Ecto neural progenitor cell (in vitro differentiated cells): ENCODE measurements around the gene LAMA5.

ENCODE experiments used
- DNase-seq: peaks from one replicate; pipeline ENCODE4 v3.0.0-alpha.2; 2018; ENCODE audit warnings: low spot score

Gene LAMA5

DNA sequence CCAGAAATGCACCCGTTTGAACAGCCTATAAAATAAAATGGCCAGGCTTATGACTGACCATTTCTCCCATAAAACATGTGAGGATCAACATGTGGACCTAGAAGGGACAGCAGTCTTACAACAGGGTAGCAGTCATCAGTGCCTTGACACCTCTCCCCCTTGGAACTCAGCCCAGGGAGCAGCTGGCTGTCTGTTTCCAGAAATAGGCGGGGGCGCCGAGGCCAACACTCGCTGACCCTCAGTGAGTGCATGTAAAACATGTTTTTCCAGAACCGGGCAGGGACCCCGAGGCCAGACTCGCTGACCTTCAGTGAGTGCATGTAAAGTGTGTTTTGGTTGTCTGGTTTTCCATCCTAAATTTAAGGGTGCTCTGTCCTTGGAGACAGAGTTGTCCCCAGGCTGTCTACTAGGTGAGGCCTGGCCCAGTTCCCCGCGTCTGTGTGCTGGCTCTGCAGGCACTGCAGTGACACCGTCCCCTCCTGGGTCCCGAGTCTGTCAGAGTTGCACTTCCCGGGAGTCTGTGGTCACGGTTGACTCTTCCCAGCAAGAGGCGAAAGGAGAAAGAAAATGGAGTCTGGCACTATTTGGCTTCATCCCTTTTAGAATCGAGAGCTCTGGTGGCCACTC is 84.1 kb downstream of the LAMA5 start:
- DNase-seq, result no peak

DNA sequence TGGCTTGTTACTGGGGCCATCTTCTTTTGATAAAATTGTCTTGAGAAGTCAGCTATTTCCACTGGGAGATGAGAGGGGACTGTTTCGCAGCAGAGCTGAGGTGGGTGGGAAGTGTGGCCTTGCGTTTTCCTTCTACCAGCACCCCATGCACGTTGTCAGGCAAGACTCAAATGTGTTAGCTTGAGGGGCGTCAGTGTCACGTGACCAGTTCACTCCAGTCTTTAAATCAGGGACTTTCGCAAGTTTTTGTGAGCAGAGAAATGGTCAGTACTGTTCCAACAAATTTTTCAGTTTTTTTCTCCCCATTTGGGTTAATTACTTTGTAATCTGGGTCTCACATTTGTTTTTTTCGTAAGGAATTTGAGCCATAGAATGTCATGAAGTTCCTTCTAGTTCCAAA is 85.0 kb downstream of the LAMA5 start:
- DNase-seq, result no peak

DNA sequence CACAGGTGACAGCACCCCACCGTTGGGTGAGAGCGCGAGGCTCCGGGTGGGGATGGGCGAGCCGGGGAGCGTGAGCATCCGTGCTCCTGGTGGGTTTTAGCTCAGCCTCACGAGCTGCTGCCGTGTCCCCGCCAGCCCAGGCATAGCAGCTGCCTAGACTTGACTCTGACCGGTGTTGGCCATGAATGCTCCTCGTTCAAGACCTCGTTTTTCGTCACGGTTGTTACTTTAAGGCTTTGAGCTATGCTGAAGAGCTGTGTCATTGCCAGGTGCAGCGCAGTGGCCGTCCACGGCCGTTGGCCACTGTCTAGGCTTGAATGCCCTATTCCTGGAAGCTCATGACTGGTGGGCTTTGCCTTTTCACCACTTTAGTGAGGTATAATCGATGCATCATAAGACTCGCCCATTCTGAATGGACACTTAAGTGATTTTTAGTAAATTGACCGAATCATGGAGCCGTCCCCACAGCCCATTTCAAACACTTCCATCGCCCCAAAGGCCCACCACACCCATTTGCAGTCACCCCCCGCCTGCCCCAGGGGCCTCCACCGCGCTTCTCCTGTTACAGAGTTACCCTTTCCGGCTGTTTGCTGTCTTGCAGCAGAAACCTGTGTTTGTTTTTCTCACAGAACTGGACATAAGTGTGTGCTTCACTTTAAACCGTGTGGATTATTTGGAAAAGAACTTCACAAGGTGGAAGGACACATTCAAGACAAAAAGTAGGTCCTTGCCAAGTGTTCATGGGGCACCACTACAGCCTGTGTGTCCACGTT is 85.8 kb downstream of the LAMA5 start:
- DNase-seq, result no peak

DNA sequence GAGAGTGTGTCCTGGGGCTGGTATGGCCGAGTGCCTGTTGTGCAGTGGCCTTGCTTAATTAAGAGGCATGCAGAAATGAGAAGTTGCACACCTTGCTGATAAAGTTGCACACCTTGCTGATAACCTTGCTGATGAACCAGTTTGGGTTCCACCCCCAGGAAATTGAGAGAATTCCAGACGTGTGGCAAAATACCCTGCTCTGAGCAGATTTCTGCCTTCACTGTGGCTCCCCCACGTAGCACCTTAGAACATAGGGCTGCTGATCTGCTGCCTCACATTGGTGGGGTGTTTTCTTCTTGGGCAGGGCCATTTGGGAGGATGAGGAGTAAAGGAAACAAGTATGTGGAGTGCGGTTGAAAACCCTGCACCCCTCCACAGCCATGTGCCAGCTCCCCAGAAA is 86.8 kb downstream of the LAMA5 start:
- DNase-seq, result no peak

DNA sequence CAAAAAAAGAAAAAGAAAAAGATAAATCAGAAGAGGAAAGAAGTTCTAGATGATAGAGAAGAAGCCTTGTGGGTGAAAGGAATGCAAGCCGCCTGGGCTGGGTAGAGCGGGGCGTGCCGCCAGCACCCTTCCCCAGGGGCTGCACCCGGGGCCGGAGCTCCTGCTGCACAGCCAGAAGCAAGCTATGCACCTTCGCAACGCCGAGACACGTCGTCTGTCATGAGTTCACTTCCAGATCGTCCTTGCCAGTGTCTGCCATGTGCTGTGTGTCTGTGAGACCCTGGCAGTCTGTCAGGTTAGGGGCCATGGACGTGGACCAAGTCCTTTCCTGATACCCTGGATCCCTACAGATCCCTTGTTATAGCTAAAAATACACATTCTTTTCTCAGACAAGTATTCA is 89.9 kb downstream of the LAMA5 start:
- no peak for DNase-seq

DNA sequence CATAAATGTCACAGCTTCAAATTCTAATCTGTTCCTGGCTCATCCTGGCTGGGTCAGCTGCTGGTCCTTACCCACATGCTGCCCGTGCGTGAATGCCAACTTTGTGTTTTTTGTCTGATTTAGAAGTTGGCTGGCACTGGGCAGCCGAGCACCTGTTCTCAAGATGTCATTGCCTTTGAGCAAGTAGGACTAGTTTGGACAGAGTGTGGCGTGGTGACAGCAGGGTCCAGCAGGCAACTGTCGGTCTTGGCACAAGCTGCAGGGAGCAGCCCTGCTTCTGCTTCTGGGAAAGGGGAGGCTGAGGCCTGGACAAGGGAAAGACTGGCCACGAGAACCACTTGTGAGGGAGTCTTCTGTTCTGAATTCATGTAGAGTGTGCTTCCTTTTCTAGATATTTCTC is 90.7 kb downstream of the LAMA5 start:
- DNase-seq, result no peak

DNA sequence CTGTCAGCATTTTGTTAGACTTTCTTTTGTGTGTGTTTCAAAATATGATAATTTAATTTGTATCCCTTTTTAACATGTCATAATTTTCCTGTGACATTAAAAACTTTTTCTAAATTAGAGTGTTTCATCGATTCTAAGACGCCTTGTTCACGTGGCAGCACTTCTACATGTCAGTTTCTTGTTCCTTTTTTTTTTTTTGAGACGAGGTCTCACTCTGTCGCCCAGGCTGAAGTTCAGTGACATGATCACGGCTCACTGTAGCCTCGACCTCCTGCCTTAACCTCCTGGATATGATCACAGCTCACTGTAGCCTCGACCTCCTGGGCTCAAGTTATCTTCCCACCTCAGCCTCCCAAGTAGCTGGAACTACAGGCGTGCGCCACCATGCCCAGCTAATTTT is 91.9 kb downstream of the LAMA5 start:
- DNase-seq, result no peak

DNA sequence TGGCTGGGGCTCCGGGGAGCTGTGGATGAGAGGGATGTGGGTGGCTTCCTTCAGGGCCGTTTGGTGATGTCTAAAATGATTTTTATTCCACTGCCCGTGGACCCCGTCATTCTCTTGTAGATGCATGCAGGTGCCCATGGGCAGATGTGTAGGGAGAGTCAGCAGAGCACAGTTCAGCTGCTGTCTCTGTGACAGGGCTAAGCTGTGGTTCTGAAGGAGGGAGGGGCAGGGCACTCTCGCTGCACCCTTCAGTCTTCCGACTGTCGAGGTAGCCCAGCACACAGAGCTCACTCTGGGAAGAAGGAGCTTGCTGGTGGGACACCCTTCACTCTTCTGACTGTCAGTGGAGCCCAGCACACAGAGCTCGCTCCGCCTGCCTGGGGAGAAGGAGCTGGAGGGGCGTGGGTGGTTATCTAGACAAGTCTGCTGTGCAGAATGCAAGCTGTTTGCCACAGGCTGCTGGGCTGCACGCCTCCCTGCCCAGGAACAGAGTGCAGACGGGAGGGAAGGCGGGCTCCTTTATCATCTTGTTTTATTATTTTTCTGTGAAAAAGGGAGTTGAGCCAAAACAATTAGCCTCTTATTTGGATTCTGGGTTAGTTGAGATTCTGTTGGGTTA is 92.7 kb downstream of the LAMA5 start:
- DNase-seq, result no peak

DNA sequence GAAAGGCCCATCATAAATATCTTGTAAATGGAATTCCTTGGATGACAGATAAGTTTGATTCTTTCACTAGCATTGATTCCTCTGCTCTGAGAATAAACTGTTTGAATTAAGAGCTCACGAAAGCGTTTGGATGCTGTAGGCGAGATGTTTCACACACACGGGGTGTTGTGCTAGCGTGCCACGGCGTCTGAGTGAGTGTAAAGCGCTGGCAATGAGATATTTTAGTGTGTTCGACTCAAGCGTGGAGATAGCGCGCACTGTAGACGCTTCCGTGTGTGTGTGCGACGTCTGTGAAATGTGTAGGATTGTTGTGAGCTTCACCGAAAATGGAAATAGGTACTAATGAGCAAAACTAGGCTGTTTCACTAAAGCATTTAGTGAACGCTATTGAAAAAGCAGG is 93.7 kb downstream of the LAMA5 start:
- DNase-seq, result no peak

DNA sequence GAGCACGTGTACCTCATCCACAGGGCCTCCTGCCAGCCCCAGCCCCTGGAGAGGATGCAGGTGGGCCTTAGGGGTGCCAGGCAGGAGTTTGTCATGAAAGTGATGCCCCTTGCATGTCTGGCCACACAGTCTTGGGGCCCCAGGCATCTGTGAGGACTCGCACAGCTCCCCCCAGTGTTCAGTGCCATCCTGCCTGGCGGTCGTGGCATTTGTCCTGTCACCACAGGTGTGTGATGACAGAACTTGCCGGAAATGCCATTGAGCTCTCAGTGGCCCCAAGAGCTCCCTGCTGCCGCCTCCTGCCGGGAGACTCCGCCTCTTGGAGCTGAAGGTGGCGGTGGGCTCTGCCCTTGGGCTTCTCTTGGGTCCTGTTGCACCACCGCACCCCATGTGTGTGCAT is 94.9 kb downstream of the LAMA5 start:
- no peak for DNase-seq

DNA sequence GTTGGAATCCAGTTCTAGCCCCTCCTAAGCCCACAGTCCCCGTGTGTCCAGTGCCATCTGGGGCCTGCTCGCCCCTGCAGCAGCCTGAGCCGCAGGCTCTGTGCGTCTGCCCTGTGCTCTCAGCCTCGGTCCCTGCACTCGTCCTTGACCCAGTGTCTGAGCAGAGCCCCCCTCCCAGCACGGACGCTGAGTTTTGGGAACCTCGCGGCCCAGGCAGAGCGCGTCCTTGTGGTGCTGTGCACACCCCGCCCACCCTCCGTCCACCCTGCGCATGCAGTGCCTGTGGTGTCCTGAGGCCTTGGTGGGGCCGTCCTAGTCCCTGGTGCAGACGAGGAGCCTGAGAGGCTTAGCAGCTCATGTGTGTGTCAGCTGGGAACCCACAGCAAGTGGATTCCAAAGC is 97.2 kb downstream of the LAMA5 start:
- no peak for DNase-seq

DNA sequence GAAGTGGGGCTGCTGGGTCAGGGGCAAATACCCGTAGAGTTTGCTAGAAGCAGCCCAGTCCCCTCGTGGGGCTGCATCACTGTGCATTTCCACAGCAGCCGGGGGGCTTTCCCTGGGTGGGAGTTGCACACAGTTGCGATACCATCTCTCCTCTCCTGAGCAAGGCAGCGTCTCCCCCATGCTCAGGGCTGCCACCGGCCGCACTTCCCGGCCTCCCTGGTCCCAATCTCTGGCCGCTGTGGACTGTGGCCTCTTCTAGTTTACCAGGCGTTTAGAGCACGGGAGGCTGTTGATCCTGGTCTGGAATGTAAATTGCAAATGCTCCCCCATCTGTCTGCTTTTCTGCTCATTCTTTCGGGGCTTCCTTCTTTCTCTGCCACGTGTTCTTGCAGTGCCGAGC is 97.7 kb downstream of the LAMA5 start:
- no peak for DNase-seq

DNA sequence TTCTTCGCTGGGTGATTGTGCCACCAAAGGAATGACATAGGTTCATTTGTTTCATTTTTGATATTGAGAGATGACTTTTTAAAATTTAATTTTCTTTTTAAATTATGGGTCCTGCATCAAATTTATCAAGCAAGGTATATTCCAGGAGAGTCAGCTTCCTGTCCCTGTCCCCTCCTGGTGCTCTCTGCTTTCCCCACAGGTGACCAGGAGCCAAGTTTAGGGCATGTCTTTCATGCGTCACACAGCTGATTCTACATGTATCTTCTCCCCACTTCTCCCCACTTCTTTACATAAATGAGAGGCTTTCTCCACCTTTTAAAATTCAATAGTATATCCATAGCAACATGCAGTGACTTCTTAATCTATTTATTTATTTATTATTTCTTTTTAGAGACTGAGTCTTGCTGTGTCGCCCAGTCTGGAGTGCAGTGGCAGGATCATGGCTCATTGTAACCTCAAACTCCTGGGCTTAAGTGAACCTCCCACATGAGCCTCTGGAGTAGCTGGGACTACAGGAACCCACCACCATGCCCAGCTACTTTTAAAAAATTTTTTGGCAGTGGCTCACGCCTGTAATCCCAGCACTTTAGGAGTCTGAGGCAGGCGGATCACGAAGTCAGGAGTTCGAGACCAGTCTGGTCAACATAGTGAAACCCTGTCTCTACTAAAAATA is 98.7 kb downstream of the LAMA5 start:
- no peak for DNase-seq

DNA sequence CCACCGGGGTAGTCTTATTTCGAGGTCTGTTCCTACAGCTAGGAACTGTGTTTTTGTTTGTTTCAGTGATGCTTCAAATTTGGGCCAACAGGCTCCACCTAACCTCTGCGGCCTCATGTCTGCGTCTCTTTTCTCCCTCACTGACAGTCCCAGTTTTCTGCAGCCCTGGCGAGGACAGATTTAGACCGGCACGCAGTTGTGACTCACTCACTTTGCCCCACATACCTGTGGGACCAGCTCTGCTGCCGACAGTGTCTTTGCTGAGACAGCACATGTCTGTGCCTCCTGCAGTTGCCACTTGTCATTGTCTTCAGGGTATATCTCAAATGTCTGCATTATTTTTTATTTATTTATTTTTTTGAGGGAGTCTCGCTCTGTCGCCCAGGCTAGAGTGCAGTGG is 99.6 kb downstream of the LAMA5 start:
- DNase-seq, result no peak

DNA sequence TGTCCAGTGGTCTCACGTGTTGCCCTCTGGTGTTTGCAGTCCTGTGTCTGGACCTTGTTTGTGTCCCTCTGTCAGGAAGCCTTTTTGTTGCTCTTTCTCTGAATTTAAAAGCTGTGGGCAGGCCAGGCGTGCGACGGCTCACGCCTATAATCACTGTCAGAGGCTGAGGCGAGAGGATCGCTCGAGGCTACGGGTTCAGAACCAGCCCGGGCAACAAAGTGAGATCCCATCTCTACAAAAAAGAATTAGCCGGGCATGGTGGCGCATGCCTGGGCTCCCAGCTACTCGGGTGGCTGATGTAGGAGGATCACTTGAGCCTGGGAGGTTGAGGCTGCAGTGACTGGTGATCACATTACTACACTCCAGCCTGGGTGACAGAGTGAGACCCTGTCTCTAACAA is 100.3 kb downstream of the LAMA5 start:
- no peak for DNase-seq

DNA sequence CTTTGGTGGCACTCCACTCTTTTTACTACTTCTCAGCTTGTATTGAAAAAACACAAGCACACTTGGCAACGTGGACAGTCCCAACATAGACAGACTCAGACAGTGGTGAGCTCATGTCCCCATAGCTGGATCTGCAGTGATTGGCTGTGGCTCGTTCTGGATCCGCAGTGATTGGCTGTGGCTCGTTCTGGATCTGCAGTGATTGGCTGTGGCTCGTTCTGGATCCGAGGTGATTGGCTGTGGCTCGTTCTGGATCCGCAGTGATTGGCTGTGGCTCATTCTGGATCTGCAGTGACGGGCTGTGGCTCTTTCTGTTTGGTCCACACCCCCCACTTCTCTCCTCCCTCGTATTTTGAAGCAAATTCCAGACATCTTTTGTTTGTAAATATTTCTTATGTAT is 100.8 kb downstream of the LAMA5 start:
- no peak for DNase-seq

DNA sequence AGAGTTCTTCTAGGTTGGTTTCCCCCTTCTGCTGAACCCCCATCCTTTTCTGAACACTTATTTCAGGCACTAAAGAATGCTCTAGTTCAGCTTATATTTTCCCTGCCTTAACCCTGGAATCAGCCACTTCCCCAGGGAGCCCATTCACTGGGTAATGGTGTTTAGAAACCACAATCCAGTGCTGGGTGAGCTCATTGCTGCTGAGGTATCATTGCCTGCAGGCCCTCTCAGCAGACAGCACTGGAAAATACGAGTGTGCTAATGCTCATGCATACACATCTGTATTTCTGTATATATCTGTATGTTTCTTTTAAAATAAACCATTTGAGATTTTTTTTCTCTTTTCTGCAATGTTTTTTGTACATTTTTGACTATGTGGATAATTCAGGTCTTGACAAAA is 101.7 kb downstream of the LAMA5 start:
- DNase-seq, result no peak

DNA sequence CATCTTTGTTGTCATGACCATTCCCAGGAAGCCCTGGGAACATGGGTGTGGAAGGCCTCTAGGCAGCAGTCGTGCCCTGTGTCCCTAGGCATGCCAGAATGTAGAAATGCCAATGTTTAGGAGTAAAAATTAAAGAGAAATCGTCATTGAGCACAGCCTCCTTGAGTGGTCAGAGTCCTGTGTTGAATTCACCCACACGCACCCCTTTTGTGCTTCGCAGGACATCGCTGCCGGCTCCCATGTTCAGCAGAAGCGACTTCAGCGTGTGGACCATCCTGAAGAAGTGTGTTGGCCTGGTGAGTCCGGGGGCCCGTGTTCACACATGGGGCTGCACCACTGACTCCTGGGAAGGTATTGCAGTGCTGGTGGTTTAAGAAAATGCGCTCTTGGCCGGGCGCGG is 103.7 kb downstream of the LAMA5 start:
- DNase-seq, result no peak

DNA sequence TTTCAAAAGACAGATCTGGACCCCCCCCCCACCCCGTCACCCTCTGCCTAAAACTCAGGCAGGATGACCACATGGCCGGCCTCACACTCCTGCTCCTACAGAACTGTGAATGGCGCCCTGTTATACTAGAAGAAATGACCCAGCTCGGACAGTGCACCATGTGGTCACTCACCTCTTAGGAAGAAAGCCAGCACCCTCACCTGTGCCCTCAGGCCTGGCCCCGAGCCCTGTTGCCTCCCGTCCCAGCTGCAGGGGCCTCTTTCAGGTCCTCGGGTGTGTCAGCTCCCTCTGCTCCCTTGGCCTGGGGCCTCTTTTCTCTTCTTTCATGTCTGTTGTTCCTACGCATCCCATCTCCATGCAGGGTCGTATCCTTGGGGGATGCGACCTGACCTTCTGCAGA is 105.0 kb downstream of the LAMA5 start:
- DNase-seq, result no peak

DNA sequence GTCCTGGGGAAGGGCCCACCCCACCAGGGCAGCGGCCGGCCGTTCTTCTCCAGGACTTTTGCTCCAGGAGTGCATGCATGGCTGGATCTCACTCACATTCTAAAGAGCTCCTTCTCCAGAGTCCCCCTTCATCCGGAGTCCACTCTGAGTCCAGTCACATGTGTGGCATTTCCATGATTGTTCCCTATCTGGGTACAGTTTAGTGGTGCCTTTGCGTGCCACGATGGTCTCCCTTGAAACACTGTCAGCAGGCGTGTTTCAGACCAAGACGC is 107.9 kb downstream of the LAMA5 start:
- no peak for DNase-seq
